HG02943 (cell line): Measurements from ENCODE around the gene CELF2.

Experiments
- ATAC-seq: cut with Tn5 transposase; IDR thresholded peaks from one replicate; pipeline ENCODE4 v1.9.1; 2021; ENCODE audit warnings: mild to moderate bottlenecking, low read depth, moderate library complexity; ENCODE audit not compliant: unreplicated experiment

CELF2 gene

DNA sequence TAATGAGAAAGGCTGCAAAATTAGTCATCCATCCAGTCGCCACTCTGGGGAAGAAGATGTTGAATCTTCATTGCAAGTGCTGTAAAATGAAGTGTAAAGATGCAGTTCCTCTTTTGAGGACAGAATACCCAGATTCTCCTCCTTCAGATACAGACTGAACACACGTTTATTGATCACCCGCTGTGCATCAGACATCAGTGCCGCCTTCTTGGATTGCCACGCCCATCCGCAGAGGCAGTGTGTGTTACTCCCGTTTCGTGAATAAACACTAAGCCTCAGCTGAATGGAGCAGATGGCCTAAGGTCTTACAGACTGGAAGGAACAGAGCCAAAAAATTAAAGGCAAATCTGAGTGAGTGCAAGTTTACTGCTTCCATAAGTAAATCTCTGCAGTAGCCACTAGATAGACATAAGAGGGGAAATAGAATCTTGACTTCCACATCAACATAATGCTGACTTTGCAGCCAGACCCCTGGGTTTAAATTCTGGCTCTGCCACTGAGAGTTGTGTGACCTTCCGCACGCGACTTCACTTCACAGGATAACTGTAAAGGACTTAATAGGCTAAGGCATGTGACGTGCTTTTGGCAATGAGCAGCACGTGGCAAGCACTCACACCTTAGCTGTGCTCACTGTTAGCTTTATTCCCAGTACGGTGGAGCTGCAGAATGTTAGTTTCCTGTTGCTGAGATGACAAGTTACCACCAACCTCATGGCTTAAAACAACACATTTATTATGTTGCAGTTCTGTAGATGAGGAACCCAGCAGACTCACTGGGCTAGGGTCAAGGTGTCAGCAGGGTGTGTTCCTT is 285.9 kb downstream of the CELF2 start:
- ATAC-seq = no peak

- no peak for ATAC-seq
Measured at GRCh38 chr10:11304906-11305585, 287.4 kb downstream of the CELF2 start.

DNA sequence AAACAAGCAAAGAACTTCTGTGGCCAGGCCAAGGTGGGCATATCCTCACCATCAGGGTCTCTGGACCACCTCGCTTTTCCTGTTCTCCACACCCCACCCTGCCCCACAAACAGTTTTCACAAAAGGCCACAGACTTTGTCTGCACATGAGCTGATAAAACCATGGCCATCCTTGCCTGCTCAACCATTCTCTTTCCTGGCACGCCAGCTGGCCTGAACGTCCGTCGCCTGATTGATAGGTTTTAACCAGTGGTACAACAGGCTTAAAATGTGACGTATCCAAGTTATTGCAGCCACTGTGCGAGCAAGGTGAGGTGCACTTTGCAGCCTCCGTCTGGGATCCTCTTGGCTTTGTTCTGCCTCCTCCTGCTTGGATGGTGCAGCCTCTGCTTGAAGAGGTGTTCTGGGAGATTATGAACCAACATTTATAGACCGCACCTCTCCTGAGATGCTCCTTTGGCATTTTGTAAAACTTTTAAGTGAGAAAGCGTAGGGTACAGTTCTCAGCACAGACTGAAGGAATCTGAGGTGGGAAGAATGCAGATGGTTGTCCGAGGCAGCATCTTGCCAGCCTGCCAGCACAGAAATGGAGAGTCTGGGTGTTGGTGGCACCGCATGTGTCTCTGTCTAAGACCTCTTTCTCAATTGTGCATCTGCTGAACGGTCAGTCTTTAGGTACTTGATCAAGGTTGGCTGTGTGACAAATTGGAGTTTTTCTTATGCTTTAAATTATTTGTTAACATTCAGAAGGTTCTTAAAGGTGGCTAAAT is 288.3 kb downstream of the CELF2 start:
- no peak for ATAC-seq

DNA sequence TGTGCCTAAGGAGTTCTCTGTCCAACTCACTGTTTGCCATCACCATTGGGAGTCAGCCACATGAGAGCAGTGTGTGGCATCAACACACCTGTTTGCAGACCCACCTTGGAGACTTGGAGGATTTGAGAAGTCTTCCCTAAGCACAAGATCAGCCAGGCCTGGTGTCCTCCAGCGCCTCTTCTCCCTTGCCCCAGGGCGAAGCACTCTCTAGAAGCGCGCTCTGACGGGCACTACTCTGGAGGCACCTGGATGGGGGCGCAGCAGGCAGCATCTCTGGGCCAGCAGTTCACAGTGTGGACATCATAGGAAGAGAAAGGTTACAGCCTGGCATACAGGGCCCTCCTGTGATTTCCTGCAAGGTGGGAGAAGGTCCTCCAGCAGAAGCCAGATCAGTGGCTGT is 289.3 kb downstream of the CELF2 start:
- ATAC-seq = no peak

- no peak for ATAC-seq
Measured at GRCh38 chr10:11307937-11308336, 290.3 kb downstream of the CELF2 start.

DNA sequence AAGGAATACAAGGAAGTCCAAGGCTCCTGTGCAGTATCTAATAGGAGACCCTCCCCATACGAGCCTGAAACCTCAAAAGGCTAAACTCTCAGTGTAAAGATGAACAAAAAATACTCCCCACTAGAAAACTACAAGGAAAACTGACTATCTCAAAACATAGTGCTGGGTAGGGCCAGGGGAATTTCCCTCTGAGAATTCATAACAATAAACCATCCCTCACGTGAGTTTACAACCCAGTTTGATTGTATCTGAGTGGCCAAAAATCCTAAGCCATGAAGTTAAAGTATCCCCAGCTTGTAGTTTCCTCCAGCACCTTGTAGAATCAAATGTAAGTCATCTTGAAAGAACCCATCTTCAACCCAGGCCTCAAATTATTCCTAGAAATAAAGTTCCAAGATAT is 293.4 kb downstream of the CELF2 start:
- no peak for ATAC-seq

DNA sequence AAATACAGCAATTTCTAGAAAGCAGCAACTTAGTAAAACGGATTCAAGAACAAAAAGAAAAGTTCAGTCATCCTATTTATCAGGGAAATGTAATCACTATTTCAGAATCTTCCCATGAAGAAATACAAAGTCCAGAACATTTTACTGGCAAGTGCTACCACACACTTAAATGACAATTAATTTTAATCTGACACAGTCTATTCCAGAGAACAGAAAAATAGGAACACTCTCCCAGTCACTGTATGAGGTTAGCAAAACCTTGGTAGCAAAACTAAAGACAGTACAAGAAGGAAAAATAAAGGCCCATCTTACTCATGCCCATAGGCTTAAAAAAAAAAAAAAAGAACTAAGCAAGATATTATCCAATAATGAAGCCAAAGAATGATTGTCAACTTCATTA is 295.8 kb downstream of the CELF2 start:
- ATAC-seq = no peak

DNA sequence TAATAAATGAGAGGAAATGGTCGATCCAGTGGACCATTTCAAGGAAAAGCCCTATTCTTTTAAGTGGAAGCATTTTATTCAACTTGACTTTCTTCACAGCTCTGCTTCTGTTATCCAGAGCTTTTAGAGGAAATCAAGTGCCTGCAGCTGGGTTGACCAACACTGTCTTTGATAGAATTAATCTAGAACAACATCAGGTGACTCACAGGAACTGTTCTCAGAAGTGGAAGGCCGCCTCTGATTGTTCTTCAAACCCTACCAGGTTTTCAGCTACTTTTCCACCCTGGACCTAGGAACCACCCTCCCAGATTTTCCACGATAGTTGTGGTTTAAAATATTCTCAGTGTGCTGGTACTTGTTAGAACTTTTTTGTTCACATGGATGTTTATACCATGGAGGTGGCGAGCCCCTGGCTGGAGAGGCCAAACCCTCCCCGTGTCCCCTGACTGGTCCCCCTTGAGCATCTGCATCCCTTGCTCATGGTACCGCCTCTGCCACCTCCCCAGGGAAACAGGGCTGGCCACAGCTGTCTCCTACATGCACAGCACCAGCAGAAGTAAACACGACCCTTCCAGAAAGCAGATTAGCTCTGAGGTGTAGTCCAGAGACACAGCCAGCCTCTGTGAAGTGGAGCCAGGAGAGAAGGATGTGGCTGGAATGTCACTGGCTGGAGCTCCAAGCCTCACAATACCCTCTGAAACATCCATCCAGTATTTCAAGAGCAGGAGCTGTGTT is 300.4 kb downstream of the CELF2 start:
- ATAC-seq = no peak

DNA sequence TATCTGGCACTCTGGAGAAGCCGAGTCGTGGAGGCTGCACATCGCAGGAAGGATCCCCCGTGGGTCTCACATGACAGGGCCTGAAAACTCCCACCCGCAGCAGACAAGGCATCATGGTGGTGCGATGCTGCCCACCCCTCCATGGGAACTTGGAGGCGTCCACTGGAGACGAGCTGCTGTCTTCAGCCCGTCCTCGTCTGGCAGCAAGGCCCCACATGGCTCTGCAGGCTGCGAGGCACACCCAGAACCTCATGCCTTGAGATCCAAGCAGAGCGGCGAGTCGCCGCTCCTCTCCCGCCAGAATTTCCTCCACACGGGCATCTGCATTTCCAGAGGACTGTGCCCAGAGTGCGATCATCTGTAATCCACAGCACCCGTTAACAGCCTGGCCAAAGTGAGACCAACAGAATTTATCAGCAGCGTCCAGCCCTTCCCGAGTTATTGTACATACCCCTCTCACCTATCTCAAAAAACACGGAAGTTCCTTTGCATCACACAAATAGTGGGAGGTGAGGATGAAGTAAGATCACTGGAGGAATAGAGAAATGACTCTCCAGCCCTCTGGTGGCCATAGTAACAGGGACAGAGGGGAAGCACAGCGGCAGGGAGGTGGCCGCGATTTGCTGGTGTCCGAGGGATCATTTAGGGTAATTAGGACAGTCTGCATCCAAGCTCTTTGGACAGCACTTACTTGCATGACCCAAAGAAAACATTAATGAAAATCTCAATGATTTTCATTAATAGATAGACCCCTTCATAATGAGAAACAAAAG is 301.3 kb downstream of the CELF2 start:
- ATAC-seq = no peak

GRCh38 chr10:11319990-11320602 is 302.4 kb downstream of the CELF2 start:
- no peak for ATAC-seq

- ATAC-seq = no peak
Measured at GRCh38 chr10:11320809-11321520, 303.3 kb downstream of the CELF2 start.

- ATAC-seq = no peak
Measured at GRCh38 chr10:11322698-11323097, 305.0 kb downstream of the CELF2 start.

DNA sequence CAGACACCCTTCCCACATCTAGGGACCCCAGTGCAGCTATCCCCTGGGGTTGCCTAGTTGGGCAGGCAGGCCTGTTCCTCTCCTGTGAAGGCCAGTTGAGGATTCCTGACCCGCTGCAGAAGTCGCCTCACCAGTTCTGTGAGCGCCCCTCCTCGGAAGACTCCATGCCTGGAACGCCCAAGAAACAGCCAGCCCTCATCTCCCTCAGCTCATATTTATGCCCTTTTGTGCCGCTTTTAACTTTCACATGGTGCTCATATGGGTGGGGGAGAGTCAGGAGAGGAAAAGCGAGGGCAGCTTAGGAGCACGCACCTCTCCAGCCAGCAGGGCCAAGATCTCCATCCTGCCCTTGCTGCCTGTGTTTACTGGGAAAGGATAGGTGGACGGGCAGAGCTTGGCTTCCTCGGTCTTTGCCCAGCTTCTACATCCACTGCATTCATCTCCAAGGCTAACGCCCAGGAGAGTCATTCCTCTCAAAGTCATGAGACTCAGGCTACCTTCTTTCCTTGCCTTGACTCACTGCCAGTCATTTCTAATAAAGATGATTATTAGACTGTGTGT is 307.2 kb downstream of the CELF2 start:
- ATAC-seq = no peak

- ATAC-seq = no peak
Measured at GRCh38 chr10:11325817-11326216, 308.1 kb downstream of the CELF2 start.

GRCh38 chr10:11326241-11326640 is 308.6 kb downstream of the CELF2 start:
- ATAC-seq = no peak

- ATAC-seq = no peak
Measured at GRCh38 chr10:11326913-11327616, 309.4 kb downstream of the CELF2 start.

DNA sequence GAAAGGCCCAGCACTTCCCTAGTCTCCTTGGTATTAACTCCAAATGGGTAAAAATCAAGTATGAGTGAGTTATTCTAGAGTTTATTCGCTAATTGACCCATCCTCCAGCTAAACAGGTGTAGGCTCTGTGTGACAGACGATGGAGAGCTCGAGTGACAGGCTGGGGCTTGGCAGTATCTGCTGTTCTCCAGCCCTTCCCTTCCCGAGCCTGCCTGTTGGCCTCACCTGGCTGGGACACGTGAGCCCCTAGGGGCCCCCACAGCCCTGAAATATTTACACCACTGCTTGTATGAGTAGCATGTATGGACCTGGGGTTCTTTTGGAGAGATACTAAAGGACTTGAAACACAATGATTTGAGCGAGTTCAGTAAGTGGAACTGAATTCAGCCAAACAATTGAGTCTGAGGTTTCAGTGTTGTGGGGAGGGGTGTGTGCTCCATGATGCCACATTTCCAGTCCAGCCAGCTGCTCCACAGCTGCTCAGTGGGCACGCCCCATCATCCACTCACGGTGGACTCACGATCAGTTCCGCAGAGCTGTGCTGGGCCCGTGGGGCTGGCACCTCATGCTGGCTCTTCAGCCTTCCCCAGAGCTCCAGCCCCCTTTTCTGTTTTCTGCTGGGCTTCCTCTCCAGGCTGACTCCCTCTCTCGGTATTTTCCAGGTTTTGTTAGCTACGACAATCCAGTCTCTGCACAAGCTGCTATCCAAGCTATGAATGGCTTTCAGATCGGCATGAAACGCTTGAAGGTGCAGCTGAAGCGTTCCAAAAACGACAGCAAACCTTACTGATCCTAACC is 310.8 kb downstream of the CELF2 start:
- ATAC-seq = no peak
